Muscle layer of duodenum (tissue), 2 donors: ENCODE data around the gene GNE.
"Not testable (repeated sequence)": the region's sequence is repeated elsewhere in the genome, so short reads cannot be mapped to it uniquely, and the experiment has no call there.

Experiments used
- H3K27ac ChIP-seq: one replicate; pipeline ENCODE4 v1.7.0; 2013; ENCODE audit warnings: mild to moderate bottlenecking, low read length
- H3K27me3 ChIP-seq: one replicate; pipeline ENCODE4 v1.7.0; 2013; ENCODE audit warnings: low read depth, mild to moderate bottlenecking, control low read depth, low read length
- H3K36me3 ChIP-seq, 2 donors: one replicate each; pipeline ENCODE4 v1.7.0; 2013; ENCODE audit warnings: low read length in 2 of 2, control low read depth in 1 of 2, mild to moderate bottlenecking in 1 of 2; ENCODE audit not compliant: insufficient read depth in 2 of 2, control insufficient read depth in 1 of 2
- H3K4me1 ChIP-seq, 2 donors: one replicate each; pipeline ENCODE4 v1.7.0; 2013; ENCODE audit warnings: low read length in 2 of 2, mild to moderate bottlenecking in 2 of 2, control low read depth in 1 of 2, moderate library complexity in 1 of 2; ENCODE audit not compliant: insufficient read depth in 2 of 2, control insufficient read depth in 1 of 2
- H3K4me3 ChIP-seq, 2 donors: one replicate each; pipeline ENCODE4 v1.7.0; 2013; ENCODE audit warnings: low read length in 2 of 2, low read depth in 1 of 2, mild to moderate bottlenecking in 1 of 2
- H3K9me3 ChIP-seq, 2 donors: one replicate each; pipeline ENCODE4 v1.7.0; 2013; ENCODE audit warnings: low read length in 2 of 2, control low read depth in 1 of 2, mild to moderate bottlenecking in 1 of 2; ENCODE audit not compliant: control insufficient read depth in 1 of 2
- donor health status: healthy.

The GNE gene

DNA sequence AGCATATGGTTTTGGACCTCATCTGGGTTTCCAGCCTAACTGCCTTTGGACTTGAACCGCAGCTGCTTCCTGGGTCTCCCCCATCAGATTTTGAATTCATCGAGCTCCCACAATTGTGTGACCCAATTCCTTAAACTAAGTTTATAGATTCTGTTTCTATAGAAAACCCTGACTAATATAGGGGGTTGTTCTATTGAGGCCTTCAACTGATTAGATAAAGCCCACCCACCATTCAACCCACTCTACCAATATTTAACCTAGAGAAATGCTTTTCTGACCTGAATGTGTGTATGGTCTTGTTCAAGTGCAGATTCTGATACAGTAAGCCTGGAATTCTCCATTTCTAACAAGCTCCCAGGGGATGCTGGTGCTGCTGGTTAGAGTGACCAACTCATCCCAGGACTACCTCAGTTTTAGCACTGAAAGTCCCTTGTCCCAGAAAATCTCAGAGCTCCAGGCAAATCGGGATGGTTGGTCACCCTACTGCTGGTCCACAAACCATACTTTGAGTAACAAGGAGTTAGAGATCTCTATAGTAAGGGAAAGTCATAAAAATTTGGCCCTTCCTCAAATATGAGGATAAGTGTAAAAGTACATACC is 31.7 kb upstream of the GNE start:
- Histone ChIP-seq H3K4me3 (no peak overlapping the region), H3K27ac (no peak overlapping the region), H3K36me3 (no peaks in the 10 kb centered on the region), H3K9me3 (no peaks in the 10 kb centered on the region), H3K4me1 (no peaks in the 10 kb centered on the region), H3K27me3 (no peaks in the 10 kb centered on the region)

DNA sequence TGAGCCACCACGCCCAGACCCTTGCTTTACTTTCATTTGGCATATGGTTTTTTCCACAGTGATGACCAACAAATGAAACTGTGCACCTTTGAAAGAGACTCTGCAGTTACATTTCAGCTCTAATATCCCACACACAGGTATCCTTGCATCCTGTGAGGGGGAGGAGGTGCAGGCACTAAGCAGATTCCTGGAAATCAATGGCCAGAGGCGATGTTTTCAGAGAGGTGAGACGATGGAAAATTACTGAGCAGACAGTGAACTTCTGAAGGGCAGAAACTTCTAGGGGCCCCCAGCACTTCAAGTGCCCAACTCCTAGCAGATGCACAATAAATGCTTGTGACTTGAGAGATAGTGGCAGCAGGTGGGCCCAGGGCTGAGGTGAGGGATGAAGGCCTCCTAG is 29.8 kb upstream of the GNE start:
- Histone ChIP-seq H3K9me3 (no peaks in the 10 kb centered on the region), H3K4me1 (no peaks in the 10 kb centered on the region), H3K4me3 (no peak overlapping the region), H3K27me3 (no peaks in the 10 kb centered on the region), H3K36me3 (no peaks in the 10 kb centered on the region), H3K27ac (no peak overlapping the region)

DNA sequence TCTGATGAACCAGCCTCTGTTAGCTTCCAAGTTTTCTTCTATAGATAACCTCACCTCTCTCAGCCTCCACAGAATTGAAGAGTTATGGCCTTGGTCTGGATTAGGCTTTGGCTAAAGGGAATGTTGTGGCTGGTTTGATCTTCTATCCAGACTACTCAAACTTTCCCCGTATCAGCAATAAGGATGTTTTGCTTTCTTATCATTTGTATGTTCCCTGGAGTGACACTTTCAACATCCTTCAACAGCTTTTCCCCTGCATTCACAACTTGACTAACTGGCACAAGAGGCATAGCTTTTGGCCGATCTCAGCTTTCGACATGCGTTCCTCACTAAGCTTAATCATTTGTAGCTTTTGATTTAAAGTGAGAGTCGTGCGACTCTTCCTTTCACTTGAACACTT is 28.1 kb upstream of the GNE start:
- Histone ChIP-seq H3K27ac (no peak overlapping the region), H3K4me1 (no peaks in the 10 kb centered on the region), H3K4me3 (no peak overlapping the region), H3K36me3 (no peaks in the 10 kb centered on the region), H3K27me3 (no peaks in the 10 kb centered on the region), H3K9me3 (no peaks in the 10 kb centered on the region)

DNA sequence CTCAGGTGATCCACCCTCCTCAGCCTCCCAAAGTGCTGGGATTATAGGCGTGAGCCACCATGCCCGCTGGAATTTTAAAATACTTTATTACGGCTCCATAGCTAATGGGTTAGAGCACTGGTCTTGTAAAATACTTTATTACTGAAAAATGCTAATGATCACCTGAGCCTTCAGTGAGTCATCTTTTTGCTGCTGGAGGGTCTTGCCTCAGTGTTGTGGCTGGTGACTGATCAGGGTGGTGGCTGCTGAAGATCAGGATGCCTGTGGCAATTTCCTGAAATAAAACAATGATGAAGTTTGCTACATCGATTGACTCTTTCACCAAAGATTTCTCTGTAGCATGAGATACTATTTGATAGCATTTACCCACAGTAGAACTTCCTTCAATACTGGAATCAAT is 26.0 kb upstream of the GNE start:
- Histone ChIP-seq H3K4me1 (no peaks in the 10 kb centered on the region), H3K9me3 (no peaks in the 10 kb centered on the region), H3K27ac (no peak overlapping the region), H3K27me3 (no peaks in the 10 kb centered on the region), H3K4me3 (no peak overlapping the region), H3K36me3 (no peaks in the 10 kb centered on the region)

DNA sequence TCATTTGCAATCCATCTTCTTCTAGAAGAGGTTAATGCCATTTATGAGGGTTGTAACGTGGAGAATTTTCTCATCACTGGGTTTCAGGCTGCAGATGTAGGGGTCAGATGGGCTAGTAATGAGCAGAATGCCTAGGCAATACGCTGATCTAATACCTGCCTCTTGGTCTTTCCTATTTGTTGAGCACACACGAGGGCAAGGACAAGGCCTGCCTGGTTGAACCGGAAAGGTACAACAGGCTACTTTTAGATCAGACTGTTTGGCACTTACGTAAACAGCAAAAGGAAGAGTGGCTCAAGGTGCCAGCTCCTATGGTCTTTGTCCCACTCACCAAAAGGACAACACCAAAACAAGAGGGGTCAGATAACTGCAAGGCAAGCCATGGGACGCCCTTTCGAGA is 24.0 kb upstream of the GNE start:
- Histone ChIP-seq H3K9me3 (no peaks in the 10 kb centered on the region), H3K4me1 (no peaks in the 10 kb centered on the region), H3K36me3 (no peaks in the 10 kb centered on the region), H3K27me3 (no peaks in the 10 kb centered on the region), H3K27ac (no peak overlapping the region), H3K4me3 (no peak overlapping the region)

DNA sequence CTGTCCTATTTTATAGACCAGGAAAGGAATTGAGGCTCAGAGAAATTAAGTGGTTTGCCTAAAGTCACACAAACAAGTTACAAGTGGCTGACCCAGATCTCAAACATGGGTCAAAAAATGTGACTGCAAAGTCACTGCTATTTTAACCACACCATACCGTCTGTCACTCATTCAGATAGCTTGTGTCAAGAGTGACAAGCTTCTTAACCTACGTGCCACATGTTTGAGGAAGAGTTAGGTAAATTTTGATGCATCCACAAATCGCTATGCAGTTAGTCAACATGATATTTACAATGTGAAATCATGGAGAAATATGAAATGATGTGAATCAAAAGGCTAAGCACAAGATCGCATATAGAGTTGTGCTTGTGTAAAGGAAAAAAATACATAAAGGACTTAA is 22.7 kb upstream of the GNE start:
- Histone ChIP-seq H3K9me3 (no peaks in the 10 kb centered on the region), H3K4me3 (no peak overlapping the region), H3K36me3 (no peaks in the 10 kb centered on the region), H3K27ac (no peak overlapping the region), H3K4me1 (no peaks in the 10 kb centered on the region), H3K27me3 (no peaks in the 10 kb centered on the region)

DNA sequence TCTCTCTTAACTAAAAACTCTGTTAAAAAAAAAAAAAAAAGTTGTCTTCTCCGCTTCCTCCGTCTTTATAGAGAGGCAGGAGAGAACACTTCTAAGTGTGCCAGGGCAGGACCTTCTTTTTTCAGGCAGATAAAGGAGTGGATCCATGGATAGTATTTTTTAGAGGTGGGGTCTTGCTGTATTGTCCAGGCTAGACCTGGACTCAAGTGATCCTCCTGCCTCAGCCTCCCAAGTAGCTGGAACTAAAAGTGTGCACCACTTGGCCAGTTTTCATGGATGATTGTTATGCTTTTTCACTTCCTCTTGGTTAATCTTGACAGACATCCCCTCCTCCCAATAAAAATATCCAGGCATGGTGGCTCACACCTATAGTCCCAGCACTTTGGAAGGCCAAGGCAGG is 20.0 kb upstream of the GNE start:
- Histone ChIP-seq H3K36me3 (no peaks in the 10 kb centered on the region), H3K27me3 (no peaks in the 10 kb centered on the region), H3K4me1 (no peaks in the 10 kb centered on the region), H3K9me3 (no peaks in the 10 kb centered on the region), H3K4me3 (no peak overlapping the region), H3K27ac (no peak overlapping the region)

DNA sequence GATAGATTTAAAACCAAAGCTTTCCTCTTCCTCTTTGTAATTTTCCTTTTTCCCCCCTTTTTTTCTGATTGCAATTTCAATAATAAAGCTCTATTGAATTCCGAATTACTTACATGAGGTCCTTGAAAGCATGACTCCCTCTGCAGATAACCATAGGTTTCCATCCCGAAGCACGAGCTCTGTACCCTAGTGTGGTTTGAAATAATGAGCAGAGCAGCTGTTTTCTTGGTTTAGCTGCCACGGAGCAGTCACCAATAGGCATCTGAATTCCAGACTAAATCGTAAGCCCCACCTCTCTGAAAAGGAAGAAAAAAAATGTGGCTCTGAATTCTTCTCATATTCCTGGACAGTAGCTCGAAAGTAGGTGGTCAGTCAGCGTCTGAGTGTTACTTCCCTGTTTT is 18.5 kb upstream of the GNE start:
- Histone ChIP-seq H3K4me3 (peak overlapping the region in 1 of 2 donors; percentile 29), H3K4me1 (no peaks in the 10 kb centered on the region), H3K27me3 (no peaks in the 10 kb centered on the region), H3K27ac (no peak overlapping the region), H3K36me3 (no peaks in the 10 kb centered on the region), H3K9me3 (no peaks in the 10 kb centered on the region)

DNA sequence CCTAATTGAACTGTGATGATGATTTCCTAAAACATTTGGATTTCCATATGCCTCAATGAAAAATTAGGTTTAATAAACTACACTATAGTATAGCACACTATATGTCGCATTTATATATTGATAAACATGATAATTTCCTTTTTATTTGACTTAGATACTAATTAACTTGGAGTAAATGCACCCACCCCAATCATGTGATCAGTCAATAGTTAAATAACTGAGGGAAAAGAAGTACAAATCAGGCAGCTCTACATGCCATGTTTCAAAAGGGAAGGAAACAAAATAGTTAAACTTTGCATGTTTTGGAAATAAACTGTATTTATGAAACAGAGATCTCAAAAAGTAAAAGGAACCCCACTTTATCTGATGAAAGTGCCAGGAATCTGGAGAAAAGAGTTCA is 18.0 kb upstream of the GNE start:
- Histone ChIP-seq H3K27me3 (no peaks in the 10 kb centered on the region), H3K4me3 (peak overlapping the region in 1 of 2 donors; percentile 29), H3K36me3 (no peaks in the 10 kb centered on the region), H3K4me1 (no peaks in the 10 kb centered on the region), H3K27ac (no peak overlapping the region), H3K9me3 (no peaks in the 10 kb centered on the region)

DNA sequence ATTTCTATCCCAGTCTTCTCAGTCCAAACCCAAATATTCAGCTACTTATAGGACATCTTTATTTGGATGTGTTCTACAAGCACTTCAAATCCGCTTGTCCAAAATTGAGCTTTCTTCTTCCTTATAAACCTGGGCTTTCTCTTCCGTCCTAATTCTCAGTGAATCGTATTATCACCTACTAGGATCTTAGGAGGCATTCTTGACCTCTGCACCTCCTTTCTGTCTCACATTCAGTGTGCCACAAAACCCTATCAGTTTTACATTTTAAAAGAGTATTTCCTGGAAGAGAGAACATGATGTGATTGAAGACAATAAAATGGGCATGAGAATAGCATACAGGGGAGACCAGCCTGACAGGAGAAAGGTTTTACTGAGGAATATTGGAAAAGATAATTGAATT is 16.8 kb upstream of the GNE start:
- Histone ChIP-seq H3K27ac (no peak overlapping the region), H3K27me3 (no peaks in the 10 kb centered on the region), H3K9me3 (no peaks in the 10 kb centered on the region), H3K36me3 (no peaks in the 10 kb centered on the region), H3K4me3 (no peak overlapping the region), H3K4me1 (no peaks in the 10 kb centered on the region)

DNA sequence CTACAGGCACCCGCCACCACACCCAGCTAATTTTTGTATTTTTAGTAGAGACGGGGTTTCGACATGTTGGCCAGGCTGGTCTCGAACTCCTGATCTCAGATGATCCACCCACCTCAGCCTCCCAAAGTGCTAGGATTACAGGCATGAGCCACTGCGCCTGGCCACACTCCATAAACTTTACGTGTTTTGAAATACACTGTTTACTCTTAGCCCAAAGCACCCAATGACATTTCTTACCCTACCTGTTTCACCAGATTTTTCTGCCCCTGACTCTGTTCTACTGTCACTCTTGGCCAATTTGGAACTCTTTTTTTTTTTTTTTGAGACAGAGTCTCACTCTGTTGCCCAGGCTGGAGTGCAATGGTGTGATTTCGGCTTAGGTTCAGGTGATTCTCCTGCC is 15.1 kb upstream of the GNE start:
- H3K9me3 ChIP-seq, H3K36me3 ChIP-seq, H3K4me1 ChIP-seq, H3K27me3 ChIP-seq, H3K4me3 ChIP-seq, H3K27ac ChIP-seq: not testable (repeated sequence)

DNA sequence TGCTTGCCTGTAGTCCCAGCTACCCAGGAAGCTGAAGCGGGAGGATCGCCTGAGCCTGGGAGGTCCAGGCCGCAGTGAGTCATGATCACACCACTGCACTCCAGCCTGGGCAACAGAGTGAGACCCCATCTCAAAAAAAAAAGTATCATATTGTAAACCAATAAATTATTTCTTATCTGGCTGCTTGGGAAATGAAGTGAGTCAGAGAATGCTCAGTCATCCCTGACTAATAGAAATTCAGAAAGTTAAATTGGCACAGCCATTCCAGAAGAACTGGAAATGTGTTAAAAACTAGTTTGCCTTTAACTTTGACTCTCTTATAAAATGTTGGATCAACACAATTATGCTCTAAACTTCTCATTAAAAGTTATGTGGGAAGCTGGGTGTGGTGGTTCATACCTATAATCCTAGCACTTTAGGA is 9.8 kb upstream of the GNE start:
- H3K27ac ChIP-seq = no peak overlapping the region
- H3K27me3 ChIP-seq = no peaks in the 10 kb centered on the region
- no peaks in the 10 kb centered on the region for H3K4me1 ChIP-seq
- no peaks in the 10 kb centered on the region for H3K9me3 ChIP-seq
- no peak overlapping the region for H3K4me3 ChIP-seq
- no peaks in the 10 kb centered on the region for H3K36me3 ChIP-seq
